HG03469 (cell line): ENCODE measurements around the gene SKAP1.
A peak's percentile ranks its signal among the peaks of the same experiment; 100 is the strongest.
"Not testable (repeated sequence)": the region's sequence is repeated elsewhere in the genome, so short reads cannot be mapped to it uniquely, and the experiment has no call there.

ENCODE experiments used
- ATAC-seq: cut with Tn5 transposase; IDR thresholded peaks from one replicate; pipeline ENCODE4 v1.9.1; 2021; ENCODE audit warnings: mild to moderate bottlenecking, moderate library complexity, moderate number of reproducible peaks; ENCODE audit not compliant: unreplicated experiment

SKAP1 gene

GRCh38 chr17:48451489-48451888 lies 21.5 kb upstream of the SKAP1 start:
- ATAC-seq = no peak

GRCh38 chr17:48449335-48449734 lies 19.3 kb upstream of the SKAP1 start:
- not testable (repeated sequence) for ATAC-seq

- ATAC-seq = no peak
Observed at GRCh38 chr17:48445248-48445620, 15.2 kb upstream of the SKAP1 start.

- ATAC-seq = no peak
Observed at GRCh38 chr17:48444516-48445247, 14.7 kb upstream of the SKAP1 start.

GRCh38 chr17:48443712-48444111 lies 13.7 kb upstream of the SKAP1 start:
- no peak for ATAC-seq

- ATAC-seq = no peak
Observed at GRCh38 chr17:48442819-48443218, 12.8 kb upstream of the SKAP1 start.

- ATAC-seq = no peak
Observed at GRCh38 chr17:48441862-48442261, 11.8 kb upstream of the SKAP1 start.

- ATAC-seq = peak; percentile 61
Observed at GRCh38 chr17:48441231-48441711, 11.3 kb upstream of the SKAP1 start.

- no peak for ATAC-seq
Observed at GRCh38 chr17:48440669-48441068, 10.7 kb upstream of the SKAP1 start.

GRCh38 chr17:48439875-48440505 lies 10.0 kb upstream of the SKAP1 start:
- no peak for ATAC-seq

GRCh38 chr17:48439110-48439850 lies 9.3 kb upstream of the SKAP1 start:
- no peak for ATAC-seq

GRCh38 chr17:48438516-48439061 lies 8.6 kb upstream of the SKAP1 start:
- no peak for ATAC-seq

GRCh38 chr17:48433896-48434295 lies 3.9 kb upstream of the SKAP1 start:
- ATAC-seq = no peak

- ATAC-seq = no peak
Observed at GRCh38 chr17:48432820-48433775, 3.1 kb upstream of the SKAP1 start.

- no peak for ATAC-seq
Observed at GRCh38 chr17:48429156-48429555, 858 bp downstream of the SKAP1 start.

GRCh38 chr17:48427598-48427997 lies 2.4 kb downstream of the SKAP1 start:
- ATAC-seq = no peak

- ATAC-seq = no peak
Observed at GRCh38 chr17:48426761-48427500, 3.1 kb downstream of the SKAP1 start.

GRCh38 chr17:48426019-48426665 lies 3.9 kb downstream of the SKAP1 start:
- no peak for ATAC-seq

GRCh38 chr17:48422060-48422459 lies 8.0 kb downstream of the SKAP1 start:
- not testable (repeated sequence) for ATAC-seq
